ENCODE results near the gene GNG3.

Gene GNG3

GRCh38 chr11:62705880-62706849 is 1.3 kb upstream of the GNG3 start:
- Histone ChIP-seq H2BK5ac (ENCODE audit: low read depth, low read length, poor library complexity, severe bottlenecking) (no peak overlapping the region), H3K9ac (ENCODE audit: low read length) (peak overlapping the region; percentile 98), H2AFZ (ENCODE audit: low read depth, low read length) (peak overlapping the region; percentile 21), H4K8ac (ENCODE audit: low read length) (peak overlapping the region; percentile 55), H3K4me1 (ENCODE audit: control insufficient read depth, insufficient read depth, low read depth, low read length) (peaks cover 33% of the 10 kb centered on the region), H3K23ac (ENCODE audit: low read length in 2 of 2) (peak overlapping the region in 1 of 2 experiments; percentile 2), H2BK120ac (ENCODE audit: low read depth, low read length) (no peak overlapping the region), H3K27ac (ENCODE audit: low read length, poor library complexity, severe bottlenecking) (peak overlapping the region; percentile 82), H4K91ac (ENCODE audit: low read length) (no peak overlapping the region), H3K14ac (ENCODE audit: low read length in 2 of 2) (peak overlapping the region in 1 of 2 experiments; percentile 5), H3K4me2 (ENCODE audit: low read length, poor library complexity, severe bottlenecking) (peak overlapping the region; percentile 93), H3K36me3 (ENCODE audit: control insufficient read depth in 1 of 2, insufficient read depth in 2 of 2, low read depth in 1 of 2, low read length in 2 of 2) (peaks cover 36 to 37% of the 10 kb centered on the region in 2 experiments), H3K79me1 (replicated peaks; ENCODE audit: low read length, poor library complexity, severe bottlenecking) (peaks cover 18% of the 10 kb centered on the region), H2AK5ac (ENCODE audit: low read length, severe bottlenecking) (peak overlapping the region; percentile 6), H3K18ac (ENCODE audit: low read depth in 1 of 2, low read length in 2 of 2) (peak overlapping the region; percentile 56 to 79), H3K4me3 (ENCODE audit: insufficient read depth in 1 of 2, low read depth in 1 of 2, low read length in 2 of 2) (peak overlapping the region; percentile 77 to 91), H3K4ac (ENCODE audit: low read depth in 1 of 2, low read length in 2 of 2) (peak overlapping the region in 1 of 2 experiments; percentile 34), H2BK15ac (ENCODE audit: low read depth, poor library complexity, severe bottlenecking) (peak overlapping the region; percentile 60), H3K27me3 (ENCODE audit: control insufficient read depth in 1 of 2, insufficient read depth in 1 of 2, low read length in 2 of 2) (no peaks in the 10 kb centered on the region), H3K9me3 (ENCODE audit: control insufficient read depth, low read length) (no peaks in the 10 kb centered on the region), H2BK12ac (ENCODE audit: low read length in 2 of 2) (no peak overlapping the region)
- WGBS, result 4% methylated on average over 73 of the region's 73 CpGs
- peak; percentile 95 for DNase-seq

GRCh38 chr11:62706850-62707247 is 627 bp upstream of the GNG3 start:
- Histone ChIP-seq H3K23ac (ENCODE audit: low read length in 2 of 2) (no peak overlapping the region), H2AFZ (ENCODE audit: low read depth, low read length) (no peak overlapping the region), H3K9ac (ENCODE audit: low read length) (peak overlapping the region; percentile 79), H3K27ac (ENCODE audit: low read length, poor library complexity, severe bottlenecking) (peak overlapping the region; percentile 68), H2BK15ac (ENCODE audit: low read depth, poor library complexity, severe bottlenecking) (no peak overlapping the region), H3K18ac (ENCODE audit: low read depth in 1 of 2, low read length in 2 of 2) (peak overlapping the region; percentile 56 to 62), H3K4ac (ENCODE audit: low read depth in 1 of 2, low read length in 2 of 2) (peak overlapping the region in 1 of 2 experiments; percentile 34), H3K4me3 (ENCODE audit: insufficient read depth in 1 of 2, low read depth in 1 of 2, low read length in 2 of 2) (peak overlapping the region in 1 of 2 experiments; percentile 91), H2BK12ac (ENCODE audit: low read length in 2 of 2) (no peak overlapping the region), H4K8ac (ENCODE audit: low read length) (peak overlapping the region; percentile 35), H3K4me2 (ENCODE audit: low read length, poor library complexity, severe bottlenecking) (peak overlapping the region; percentile 93), H3K27me3 (ENCODE audit: control insufficient read depth in 1 of 2, insufficient read depth in 1 of 2, low read length in 2 of 2) (no peaks in the 10 kb centered on the region), H4K91ac (ENCODE audit: low read length) (no peak overlapping the region), H3K4me1 (ENCODE audit: control insufficient read depth, insufficient read depth, low read depth, low read length) (peaks cover 33% of the 10 kb centered on the region), H2BK5ac (ENCODE audit: low read depth, low read length, poor library complexity, severe bottlenecking) (no peak overlapping the region), H3K36me3 (ENCODE audit: control insufficient read depth in 1 of 2, insufficient read depth in 2 of 2, low read depth in 1 of 2, low read length in 2 of 2) (peaks cover 35 to 37% of the 10 kb centered on the region in 2 experiments), H2AK5ac (ENCODE audit: low read length, severe bottlenecking) (peak overlapping the region; percentile 6), H3K79me1 (replicated peaks; ENCODE audit: low read length, poor library complexity, severe bottlenecking) (peaks cover 18% of the 10 kb centered on the region), H2BK120ac (ENCODE audit: low read depth, low read length) (no peak overlapping the region), H3K14ac (ENCODE audit: low read length in 2 of 2) (peak overlapping the region in 1 of 2 experiments; percentile 5), H3K9me3 (ENCODE audit: control insufficient read depth, low read length) (no peaks in the 10 kb centered on the region)
- 57% methylated on average over 8 of the region's 8 CpGs for WGBS
- DNase-seq, result no peak

- Histone ChIP-seq H3K4ac (ENCODE audit: low read depth in 1 of 2, low read length in 2 of 2) (peak overlapping the region in 1 of 2 experiments; percentile 22), H3K79me1 (replicated peaks; ENCODE audit: low read length, poor library complexity, severe bottlenecking) (peaks cover 15% of the 10 kb centered on the region), H3K9ac (ENCODE audit: low read length) (peak overlapping the region; percentile 98), H3K23ac (ENCODE audit: low read length in 2 of 2) (no peak overlapping the region), H3K18ac (ENCODE audit: low read depth in 1 of 2, low read length in 2 of 2) (no peak overlapping the region), H2BK12ac (ENCODE audit: low read length in 2 of 2) (no peak overlapping the region), H3K27ac (ENCODE audit: low read length, poor library complexity, severe bottlenecking) (no peak overlapping the region), H2BK120ac (ENCODE audit: low read depth, low read length) (no peak overlapping the region), H2AFZ (ENCODE audit: low read depth, low read length) (no peak overlapping the region), H3K9me3 (ENCODE audit: control insufficient read depth, low read length) (no peaks in the 10 kb centered on the region), H3K14ac (ENCODE audit: low read length in 2 of 2) (no peak overlapping the region), H3K4me2 (ENCODE audit: low read length, poor library complexity, severe bottlenecking) (peak overlapping the region; percentile 52), H2BK15ac (ENCODE audit: low read depth, poor library complexity, severe bottlenecking) (no peak overlapping the region), H3K4me1 (ENCODE audit: control insufficient read depth, insufficient read depth, low read depth, low read length) (peaks cover 36% of the 10 kb centered on the region), H4K8ac (ENCODE audit: low read length) (no peak overlapping the region), H4K91ac (ENCODE audit: low read length) (no peak overlapping the region), H2AK5ac (ENCODE audit: low read length, severe bottlenecking) (peak overlapping the region; percentile 33), H2BK5ac (ENCODE audit: low read depth, low read length, poor library complexity, severe bottlenecking) (no peak overlapping the region), H3K4me3 (ENCODE audit: insufficient read depth in 1 of 2, low read depth in 1 of 2, low read length in 2 of 2) (peak overlapping the region in 1 of 2 experiments; percentile 78), H3K27me3 (ENCODE audit: control insufficient read depth in 1 of 2, insufficient read depth in 1 of 2, low read length in 2 of 2) (no peaks in the 10 kb centered on the region), H3K36me3 (ENCODE audit: control insufficient read depth in 1 of 2, insufficient read depth in 2 of 2, low read depth in 1 of 2, low read length in 2 of 2) (peaks cover 38 to 42% of the 10 kb centered on the region in 2 experiments)
- 88% methylated on average over 5 of the region's 5 CpGs for WGBS
- no peak for DNase-seq
Measured at GRCh38 chr11:62708392-62708791, 916 bp downstream of the GNG3 start.

- Histone ChIP-seq H2BK15ac (ENCODE audit: low read depth, poor library complexity, severe bottlenecking) (no peak overlapping the region), H3K79me1 (replicated peaks; ENCODE audit: low read length, poor library complexity, severe bottlenecking) (peaks cover 14% of the 10 kb centered on the region), H2BK5ac (ENCODE audit: low read depth, low read length, poor library complexity, severe bottlenecking) (peak overlapping the region; percentile 3), H3K4ac (ENCODE audit: low read depth in 1 of 2, low read length in 2 of 2) (peak overlapping the region; percentile 32 to 38), H3K4me3 (ENCODE audit: insufficient read depth in 1 of 2, low read depth in 1 of 2, low read length in 2 of 2) (peak overlapping the region in 1 of 2 experiments; percentile 78), H3K9me3 (ENCODE audit: control insufficient read depth, low read length) (no peaks in the 10 kb centered on the region), H3K14ac (ENCODE audit: low read length in 2 of 2) (peak overlapping the region in 1 of 2 experiments; percentile 13), H2BK12ac (ENCODE audit: low read length in 2 of 2) (peak overlapping the region in 1 of 2 experiments; percentile 17), H3K23ac (ENCODE audit: low read length in 2 of 2) (no peak overlapping the region), H3K4me1 (ENCODE audit: control insufficient read depth, insufficient read depth, low read depth, low read length) (peaks cover 37% of the 10 kb centered on the region), H3K4me2 (ENCODE audit: low read length, poor library complexity, severe bottlenecking) (peak overlapping the region; percentile 52), H3K27ac (ENCODE audit: low read length, poor library complexity, severe bottlenecking) (peak overlapping the region; percentile 97), H4K91ac (ENCODE audit: low read length) (no peak overlapping the region), H4K8ac (ENCODE audit: low read length) (peak overlapping the region; percentile 30), H3K27me3 (ENCODE audit: control insufficient read depth in 1 of 2, insufficient read depth in 1 of 2, low read length in 2 of 2) (no peaks in the 10 kb centered on the region), H2BK120ac (ENCODE audit: low read depth, low read length) (no peak overlapping the region), H3K18ac (ENCODE audit: low read depth in 1 of 2, low read length in 2 of 2) (peak overlapping the region in 1 of 2 experiments; percentile 86), H3K9ac (ENCODE audit: low read length) (peak overlapping the region; percentile 98), H2AK5ac (ENCODE audit: low read length, severe bottlenecking) (peak overlapping the region; percentile 58), H2AFZ (ENCODE audit: low read depth, low read length) (no peak overlapping the region), H3K36me3 (ENCODE audit: control insufficient read depth in 1 of 2, insufficient read depth in 2 of 2, low read depth in 1 of 2, low read length in 2 of 2) (peaks cover 42 to 46% of the 10 kb centered on the region in 2 experiments)
- DNase-seq, result no peak
- WGBS, result 43% methylated on average over 7 of the region's 7 CpGs
Measured at GRCh38 chr11:62708793-62709192, 1.3 kb downstream of the GNG3 start.
